ENCODE measurements around the gene DLG4.

Gene DLG4

DNA sequence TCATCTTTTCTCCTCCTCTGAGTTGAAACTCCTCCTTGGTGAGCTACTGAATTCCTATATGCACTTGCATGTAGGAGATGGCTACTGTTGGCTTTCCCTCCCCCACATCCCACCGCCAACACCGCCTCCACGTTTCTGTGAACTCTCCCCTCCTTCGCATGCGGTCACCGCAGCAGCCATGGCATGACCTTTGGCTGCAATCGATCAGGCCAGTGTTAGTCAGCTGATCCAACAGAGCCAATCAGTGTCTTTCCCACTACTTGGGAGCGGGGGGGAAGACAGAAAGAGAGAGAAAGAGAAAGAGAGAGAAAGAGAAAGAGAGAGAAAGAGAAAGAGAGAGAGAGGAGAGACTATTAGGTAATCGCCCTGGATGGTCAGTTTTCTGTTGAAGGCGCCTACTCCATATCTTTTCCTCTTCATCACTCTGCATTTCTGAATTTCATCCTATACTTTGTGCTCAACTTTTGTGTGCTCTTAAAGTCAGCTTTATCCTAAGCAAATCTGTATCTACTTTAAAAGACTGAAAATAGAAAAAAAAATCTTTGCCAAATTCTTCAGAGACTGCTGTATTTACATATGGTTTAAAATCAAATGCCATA is 63.2 kb downstream of the DLG4 start:
- DNase-seq (ENCODE audit: extremely low read depth, low read depth) = no peak
- TF ChIP-seq, protein P1, sequence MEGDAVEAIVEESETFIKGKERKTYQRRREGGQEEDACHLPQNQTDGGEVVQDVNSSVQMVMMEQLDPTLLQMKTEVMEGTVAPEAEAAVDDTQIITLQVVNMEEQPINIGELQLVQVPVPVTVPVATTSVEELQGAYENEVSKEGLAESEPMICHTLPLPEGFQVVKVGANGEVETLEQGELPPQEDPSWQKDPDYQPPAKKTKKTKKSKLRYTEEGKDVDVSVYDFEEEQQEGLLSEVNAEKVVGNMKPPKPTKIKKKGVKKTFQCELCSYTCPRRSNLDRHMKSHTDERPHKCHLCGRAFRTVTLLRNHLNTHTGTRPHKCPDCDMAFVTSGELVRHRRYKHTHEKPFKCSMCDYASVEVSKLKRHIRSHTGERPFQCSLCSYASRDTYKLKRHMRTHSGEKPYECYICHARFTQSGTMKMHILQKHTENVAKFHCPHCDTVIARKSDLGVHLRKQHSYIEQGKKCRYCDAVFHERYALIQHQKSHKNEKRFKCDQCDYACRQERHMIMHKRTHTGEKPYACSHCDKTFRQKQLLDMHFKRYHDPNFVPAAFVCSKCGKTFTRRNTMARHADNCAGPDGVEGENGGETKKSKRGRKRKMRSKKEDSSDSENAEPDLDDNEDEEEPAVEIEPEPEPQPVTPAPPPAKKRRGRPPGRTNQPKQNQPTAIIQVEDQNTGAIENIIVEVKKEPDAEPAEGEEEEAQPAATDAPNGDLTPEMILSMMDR (IDR thresholded peaks at IDR 0.05; ENCODE audit: low read depth, low read length) = no peak

DNA sequence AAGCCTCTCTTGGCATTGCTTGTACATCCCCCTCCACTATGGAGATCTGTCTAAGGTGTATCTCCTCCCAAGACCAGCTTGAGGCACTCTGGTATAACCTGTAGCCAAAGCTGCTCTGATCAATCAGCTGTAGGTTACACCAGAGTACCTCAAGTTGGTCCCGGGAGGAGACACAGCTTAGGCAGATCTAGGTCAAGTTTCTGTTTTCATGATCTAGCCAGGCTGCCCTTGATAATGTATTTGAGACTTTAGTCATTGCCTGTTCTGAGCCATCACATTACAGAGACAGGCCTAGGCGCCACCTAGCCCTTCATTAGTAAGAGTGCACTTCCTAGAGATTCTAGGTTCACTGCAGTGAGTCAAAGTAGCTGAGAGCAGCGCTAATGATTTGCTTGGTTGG is 71.9 kb downstream of the DLG4 start:
- no peak for DNase-seq (ENCODE audit: extremely low read depth, low read depth)
- TF ChIP-seq, protein P1 (IDR thresholded peaks at IDR 0.05; ENCODE audit: low read depth, low read length) = no peak

DNA sequence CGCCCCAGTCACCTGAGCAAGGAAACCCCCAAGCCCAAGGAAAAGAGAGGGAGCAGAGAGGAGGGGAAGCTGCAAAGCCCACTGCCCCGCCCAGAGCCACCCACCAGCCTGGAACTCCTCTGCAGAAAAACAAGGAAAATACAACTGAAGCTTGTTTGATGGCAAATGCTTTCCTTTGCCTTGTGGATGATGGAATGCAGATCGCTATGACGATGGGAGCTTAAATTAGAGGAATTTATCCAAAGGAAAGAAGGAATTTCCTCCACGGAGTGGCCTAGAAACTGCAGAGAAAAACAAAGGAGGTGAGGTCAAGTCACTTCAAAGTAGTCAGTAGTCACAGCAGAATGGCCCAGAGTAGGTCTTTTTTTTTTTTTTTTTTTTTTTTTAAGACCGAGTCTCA is 73.5 kb downstream of the DLG4 start:
- TF ChIP-seq, protein P1 (IDR thresholded peaks at IDR 0.05; ENCODE audit: low read depth, low read length) = no peak
- DNase-seq (ENCODE audit: extremely low read depth, low read depth) = no peak

DNA sequence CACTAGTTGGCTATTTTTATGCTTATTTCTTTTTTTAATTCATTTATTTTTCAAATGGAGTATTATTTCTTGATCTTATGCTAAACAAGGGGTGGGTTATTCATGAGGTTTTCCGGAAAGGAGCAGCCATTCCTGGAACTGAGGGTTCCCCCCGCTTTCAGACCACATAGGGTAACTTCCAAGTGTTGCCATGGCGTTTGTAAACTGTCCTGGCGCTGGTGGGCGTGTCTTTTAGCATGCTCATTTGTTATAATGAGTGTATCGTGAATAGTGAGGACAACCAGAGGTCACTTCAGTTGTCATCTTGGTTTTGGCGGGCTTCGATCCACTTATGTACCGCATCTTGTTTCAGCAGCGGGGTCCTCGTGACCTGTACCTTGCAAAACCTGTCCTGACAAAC is 75.4 kb downstream of the DLG4 start:
- TF ChIP-seq, protein P1 (IDR thresholded peaks at IDR 0.05; ENCODE audit: low read depth, low read length) = no peak
- DNase-seq (ENCODE audit: extremely low read depth, low read depth) = no peak

DNA sequence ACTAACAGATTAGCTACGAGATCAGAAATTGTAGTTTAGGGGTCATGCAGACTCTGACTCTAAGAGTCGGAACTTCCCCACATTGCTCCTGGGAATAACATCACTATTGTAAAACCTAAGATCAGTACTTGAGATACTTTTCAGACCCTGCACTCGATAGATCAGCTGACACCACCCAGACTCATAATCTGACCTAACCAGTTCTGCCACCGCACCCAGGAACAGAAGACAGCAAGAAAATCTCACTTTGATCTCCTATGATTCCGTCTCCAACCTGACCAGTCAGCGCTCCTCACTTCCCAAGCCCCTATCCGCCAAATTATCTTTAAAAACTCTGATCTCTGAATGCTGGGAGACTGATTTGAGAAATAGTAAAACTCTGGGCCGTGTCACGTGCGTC is 77.8 kb downstream of the DLG4 start:
- DNase-seq (ENCODE audit: extremely low read depth, low read depth) = no peak

DNA sequence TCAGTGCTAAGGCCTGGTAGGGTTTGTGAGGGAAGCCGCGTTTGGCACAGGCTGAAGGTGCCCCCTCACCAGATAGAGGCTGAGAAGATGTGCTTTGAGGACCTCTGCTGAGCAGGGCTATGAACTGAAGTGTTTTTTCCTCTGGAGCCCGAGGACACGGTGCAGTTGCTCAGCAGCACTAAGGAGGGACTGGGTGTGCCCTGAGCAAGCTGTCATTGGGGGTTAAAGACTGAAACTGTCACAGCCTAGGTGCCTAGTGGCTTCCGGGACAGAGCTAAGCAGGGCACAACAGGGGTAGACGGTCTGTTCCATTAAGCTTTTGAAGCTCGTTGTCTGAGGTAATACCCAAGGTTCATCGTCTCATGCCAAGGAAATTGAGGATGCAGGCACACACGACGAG is 80.2 kb downstream of the DLG4 start:
- DNase-seq (ENCODE audit: extremely low read depth, low read depth) = no peak
- TF ChIP-seq, protein P1 (IDR thresholded peaks at IDR 0.05; ENCODE audit: low read depth, low read length) = no peak

More for the DNA sequence above, 77.8 kb downstream of the DLG4 start:
- TF ChIP-seq, protein P1 (IDR thresholded peaks at IDR 0.05; ENCODE audit: low read depth, low read length) = no peak

DNA sequence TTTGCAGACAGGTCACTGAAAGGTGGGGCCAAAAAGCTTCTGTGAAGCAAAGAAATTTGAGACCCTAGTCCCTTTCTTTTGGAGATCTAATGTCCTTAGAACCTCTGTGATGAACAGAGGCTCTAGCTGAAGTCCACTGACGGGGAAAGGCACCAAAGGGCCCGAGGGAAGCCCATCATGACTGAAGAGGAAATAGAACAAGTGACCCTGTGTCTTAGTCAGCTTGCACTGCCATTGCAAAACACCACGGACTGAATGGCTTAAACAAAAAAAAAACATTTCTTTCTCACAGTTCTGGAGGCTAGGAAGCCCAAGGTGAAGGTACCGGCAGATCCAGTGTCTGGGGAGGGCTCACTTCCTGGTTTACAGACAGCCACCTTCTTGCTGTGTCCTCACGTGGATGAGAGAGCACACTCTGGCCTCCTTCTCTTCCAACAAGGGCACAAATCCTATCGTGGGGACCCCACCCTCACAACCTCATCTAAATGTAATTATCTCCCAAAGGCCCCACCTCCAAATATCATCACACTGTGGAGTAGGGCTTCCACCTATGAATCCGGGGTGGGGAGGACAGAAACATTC is 80.7 kb downstream of the DLG4 start:
- DNase-seq (ENCODE audit: extremely low read depth, low read depth) = no peak
- TF ChIP-seq, protein P1 (IDR thresholded peaks at IDR 0.05; ENCODE audit: low read depth, low read length) = no peak
